Measurements from ENCODE around the gene SFXN5. TPM values are rescaled to one million over a fixed set of nuclear protein-coding genes. Genes with fewer than 3 reads are reported as not detected.
A peak's percentile ranks its signal among the peaks of the same experiment; 100 is the strongest.

The SFXN5 gene
- total RNA-seq, 1 donor, result 17.0 TPM

- peak; percentile 88 for DNase-seq (ENCODE audit: insufficient read length, low spot score, missing footprints)
- Histone ChIP-seq H3K4me3 (ENCODE audit: insufficient read depth, low read length) (no peak overlapping the region), H3K4me1 (ENCODE audit: insufficient read depth, low read length) (no peaks in the 10 kb centered on the region), H3K4me2 (ENCODE audit: insufficient read depth, low read length) (no peak overlapping the region), H3K79me2 (ENCODE audit: insufficient read depth, low read length) (no peaks in the 10 kb centered on the region), H3K27ac (ENCODE audit: low read depth, low read length) (no peak overlapping the region), H3K36me3 (ENCODE audit: insufficient read depth, low read length) (no peaks in the 10 kb centered on the region), H3K27me3 (ENCODE audit: insufficient read depth, low read length) (peaks cover 100% of the 10 kb centered on the region), H4K20me1 (ENCODE audit: insufficient read depth, low read length) (peaks cover 2% of the 10 kb centered on the region), H2AFZ (ENCODE audit: low read length) (no peak overlapping the region), H3K9me3 (ENCODE audit: low read depth, low read length) (peaks cover 14% of the 10 kb centered on the region)
- TF ChIP-seq CTCF (IDR thresholded peaks at IDR 0.05; ENCODE audit: extremely low read depth, low read depth, low read length), result no peak
Observed at GRCh38 chr2:72925328-72925943, 146.1 kb downstream of the SFXN5 start.

DNA sequence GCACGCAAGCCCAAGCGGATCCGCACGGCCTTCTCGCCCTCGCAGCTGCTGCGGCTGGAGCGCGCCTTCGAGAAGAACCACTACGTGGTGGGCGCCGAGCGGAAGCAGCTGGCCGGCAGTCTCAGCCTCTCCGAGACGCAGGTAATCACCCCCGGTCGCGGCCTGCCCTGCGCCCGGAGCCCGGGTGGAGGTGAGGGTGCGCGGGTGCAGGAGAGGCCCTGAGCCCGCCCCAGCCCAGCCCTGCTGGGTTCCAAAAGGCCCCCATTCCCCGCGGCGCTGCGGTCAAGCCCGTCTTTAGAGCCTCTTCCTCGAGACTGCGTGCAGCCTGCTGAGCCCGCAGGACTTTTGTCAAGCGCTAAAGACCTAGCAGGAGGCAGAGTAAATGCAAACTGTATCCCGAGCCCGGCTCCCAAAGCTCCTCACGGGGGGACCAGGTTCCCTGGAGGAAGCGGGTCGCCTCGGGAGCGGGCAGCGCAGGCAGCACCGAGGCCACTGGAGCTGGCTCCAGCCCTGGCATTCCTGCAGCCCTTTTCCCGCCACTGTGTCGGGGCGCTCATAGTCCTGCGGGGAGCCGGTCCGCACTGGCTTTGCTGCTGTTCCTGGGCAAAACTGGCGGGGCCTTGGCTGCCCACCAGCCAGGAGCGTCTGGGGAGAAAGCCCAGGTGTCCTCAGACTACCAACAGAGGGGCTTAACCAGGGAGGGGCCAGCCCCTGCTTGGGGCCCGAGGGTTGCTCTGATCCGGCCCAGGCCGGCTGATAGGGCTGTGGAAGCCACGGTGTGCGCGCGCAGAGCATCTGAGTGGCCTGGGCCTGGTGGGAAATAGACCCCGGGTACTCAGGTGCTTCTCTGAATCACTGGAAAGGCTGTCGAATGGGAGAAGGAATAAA lies 146.9 kb downstream of the SFXN5 start:
- TF ChIP-seq CTCF (IDR thresholded peaks at IDR 0.05; ENCODE audit: extremely low read depth, low read depth, low read length), result no peak
- no peak overlapping the region for H3K4me3 ChIP-seq (ENCODE audit: insufficient read depth, low read length)
- H4K20me1 ChIP-seq (ENCODE audit: insufficient read depth, low read length), result peaks cover 2% of the 10 kb centered on the region
- peak; percentile 85 for DNase-seq (ENCODE audit: insufficient read length, low spot score, missing footprints)
- no peaks in the 10 kb centered on the region for H3K4me1 ChIP-seq (ENCODE audit: insufficient read depth, low read length)
- H3K4me2 ChIP-seq (ENCODE audit: insufficient read depth, low read length), result no peak overlapping the region
- no peaks in the 10 kb centered on the region for H3K36me3 ChIP-seq (ENCODE audit: insufficient read depth, low read length)
- no peak overlapping the region for H3K27ac ChIP-seq (ENCODE audit: low read depth, low read length)
- H3K27me3 ChIP-seq (ENCODE audit: insufficient read depth, low read length), result peaks cover 100% of the 10 kb centered on the region
- H3K9me3 ChIP-seq (ENCODE audit: low read depth, low read length), result peaks cover 14% of the 10 kb centered on the region
- H3K79me2 ChIP-seq (ENCODE audit: insufficient read depth, low read length), result no peaks in the 10 kb centered on the region
- H2AFZ ChIP-seq (ENCODE audit: low read length), result no peak overlapping the region

GRCh38 chr2:72923833-72924352 lies 147.6 kb downstream of the SFXN5 start:
- no peaks in the 10 kb centered on the region for H3K36me3 ChIP-seq (ENCODE audit: insufficient read depth, low read length)
- H3K27ac ChIP-seq (ENCODE audit: low read depth, low read length), result no peak overlapping the region
- H2AFZ ChIP-seq (ENCODE audit: low read length), result no peak overlapping the region
- no peak for TF ChIP-seq CTCF (IDR thresholded peaks at IDR 0.05; ENCODE audit: extremely low read depth, low read depth, low read length)
- no peak overlapping the region for H3K4me3 ChIP-seq (ENCODE audit: insufficient read depth, low read length)
- H3K27me3 ChIP-seq (ENCODE audit: insufficient read depth, low read length), result peaks cover 100% of the 10 kb centered on the region
- no peaks in the 10 kb centered on the region for H3K79me2 ChIP-seq (ENCODE audit: insufficient read depth, low read length)
- H3K4me1 ChIP-seq (ENCODE audit: insufficient read depth, low read length), result no peaks in the 10 kb centered on the region
- DNase-seq (ENCODE audit: insufficient read length, low spot score, missing footprints), result peak; percentile 75
- no peak overlapping the region for H3K4me2 ChIP-seq (ENCODE audit: insufficient read depth, low read length)
- peaks cover 2% of the 10 kb centered on the region for H4K20me1 ChIP-seq (ENCODE audit: insufficient read depth, low read length)
- peaks cover 14% of the 10 kb centered on the region for H3K9me3 ChIP-seq (ENCODE audit: low read depth, low read length)

- Histone ChIP-seq H3K79me2 (ENCODE audit: insufficient read depth, low read length) (no peaks in the 10 kb centered on the region), H2AFZ (ENCODE audit: low read length) (no peak overlapping the region), H3K4me2 (ENCODE audit: insufficient read depth, low read length) (no peak overlapping the region), H3K27ac (ENCODE audit: low read depth, low read length) (no peak overlapping the region), H3K4me3 (ENCODE audit: insufficient read depth, low read length) (no peak overlapping the region), H3K27me3 (ENCODE audit: insufficient read depth, low read length) (peaks cover 96% of the 10 kb centered on the region), H4K20me1 (ENCODE audit: insufficient read depth, low read length) (peaks cover 2% of the 10 kb centered on the region), H3K4me1 (ENCODE audit: insufficient read depth, low read length) (no peaks in the 10 kb centered on the region), H3K9me3 (ENCODE audit: low read depth, low read length) (peaks cover 14% of the 10 kb centered on the region), H3K36me3 (ENCODE audit: insufficient read depth, low read length) (no peaks in the 10 kb centered on the region)
- DNase-seq (ENCODE audit: insufficient read length, low spot score, missing footprints), result peak; percentile 72
- no peak for TF ChIP-seq CTCF (IDR thresholded peaks at IDR 0.05; ENCODE audit: extremely low read depth, low read depth, low read length)
Observed at GRCh38 chr2:72921853-72922252, 149.7 kb downstream of the SFXN5 start.
